Mucosa of descending colon (tissue), 3 donors: ENCODE data around the gene FBXL17. TPM values are rescaled to one million over a fixed set of nuclear protein-coding genes. Genes with fewer than 3 reads are reported as not detected.

Experiments used
- ATAC-seq: fragments of 200-7000 bp; cut with Tn5 transposase; one replicate; pipeline ENCODE4 v1.9.1; 2020; ENCODE audit warnings: mild to moderate bottlenecking, moderate library complexity
- DNase-seq, 3 donors: peaks; one replicate each; pipeline ENCODE4 v3.0.0-alpha.2; 2020
- H3K36me3 ChIP-seq: fragments of 200-600 bp; one replicate; pipeline ENCODE4 v1.8.0; 2021; ENCODE audit warnings: low read depth, mild to moderate bottlenecking
- H3K4me1 ChIP-seq: fragments of 200-600 bp; one replicate; pipeline ENCODE4 v1.8.0; 2021; ENCODE audit warnings: low read depth, mild to moderate bottlenecking
- H3K4me3 ChIP-seq: fragments of 200-600 bp; one replicate; pipeline ENCODE4 v1.8.0; 2021; ENCODE audit warnings: mild to moderate bottlenecking
- H3K9me3 ChIP-seq: fragments of 200-600 bp; one replicate; pipeline ENCODE4 v1.8.0; 2021; ENCODE audit warnings: mild to moderate bottlenecking
- CTCF ChIP-seq: fragments of 200-600 bp; IDR thresholded peaks from one replicate; pipeline ENCODE4 v1.8.0; 2022; ENCODE audit warnings: antibody characterized with exemption, mild to moderate bottlenecking
- intact Hi-C, 2 donors: fragments of 100-400 bp; cut with DNase I in 1 of 2; cut with micrococcal nuclease in 1 of 2; formaldehyde crosslinking; loops; one replicate each; pipeline versions ENCODE4 v1.11.0 to v1.11.1; 2022; cut with DNase I, micrococcal nuclease
- total RNA-seq, 3 donors: library from RNA; stranded (reverse); fragmentation: NEBNext Ultra II Directional in 2 of 3; extraction: Animal tissue kit (Norgen Biotek cat#: 25700) in 2 of 3; gene quantifications; one replicate each; pipeline versions ENCODE4 v1.2.1 to v1.2.4, GENCODE V29; 2021 to 2023
- donor health status: DM: no; HTN: no; CAD: no; lungs with moderate emphysema.
- donor health status: DM: no; HTN: no; CAD: no.
- donor health status: DM: no; HTN: yes; CAD: no.

The FBXL17 gene
- total RNA-seq, 3 donors from 2014 or later: 22.8 to 25.6 (median 23.8) TPM

- peaks cover 6% of the 10 kb centered on the region for H3K4me1 ChIP-seq
- no peaks in the 10 kb centered on the region for H3K36me3 ChIP-seq
- ATAC-seq (no peak), DNase-seq (no peak)
- no peak overlapping the region for H3K4me3 ChIP-seq
- no peak for TF ChIP-seq CTCF
- H3K9me3 ChIP-seq: no peaks in the 10 kb centered on the region
- intact Hi-C loops: no loop called here
Observed at GRCh38 chr5:107868650-107869409, 513.1 kb downstream of the FBXL17 start.

- DNase-seq (no peak), ATAC-seq (no peak)
- no peaks in the 10 kb centered on the region for H3K36me3 ChIP-seq
- H3K4me3 ChIP-seq: no peak overlapping the region
- peaks cover 6% of the 10 kb centered on the region for H3K4me1 ChIP-seq
- H3K9me3 ChIP-seq: no peaks in the 10 kb centered on the region
- TF ChIP-seq CTCF: no peak
- intact Hi-C loops: no loop called here
Observed at GRCh38 chr5:107867266-107867665, 514.6 kb downstream of the FBXL17 start.

- DNase-seq: no peak
Observed at GRCh38 chr5:107864793-107865192, 517.1 kb downstream of the FBXL17 start.

GRCh38 chr5:107863125-107863524 lies 518.8 kb downstream of the FBXL17 start:
- intact Hi-C loops: no loop called here
- H3K4me3 ChIP-seq: no peak overlapping the region
- no peak for ATAC-seq
- H3K9me3 ChIP-seq: no peaks in the 10 kb centered on the region
- H3K4me1 ChIP-seq: no peaks in the 10 kb centered on the region
- no peak for TF ChIP-seq CTCF
- no peaks in the 10 kb centered on the region for H3K36me3 ChIP-seq
- no peak for DNase-seq

More at GRCh38 chr5:107864793-107865192, 517.1 kb downstream of the FBXL17 start:
- Histone ChIP-seq H3K4me3 (no peak overlapping the region), H3K4me1 (peaks cover 6% of the 10 kb centered on the region), H3K36me3 (no peaks in the 10 kb centered on the region), H3K9me3 (no peaks in the 10 kb centered on the region)
- no peak for ATAC-seq
- no peak for TF ChIP-seq CTCF
- intact Hi-C loops: no loop called here

- TF ChIP-seq CTCF: no peak
- intact Hi-C loops: no loop called here
- no peak for ATAC-seq
- Histone ChIP-seq H3K4me1 (no peaks in the 10 kb centered on the region), H3K9me3 (no peaks in the 10 kb centered on the region), H3K36me3 (no peaks in the 10 kb centered on the region), H3K4me3 (no peak overlapping the region)
- no peak for DNase-seq
Observed at GRCh38 chr5:107861565-107861964, 520.3 kb downstream of the FBXL17 start.

- no peak for DNase-seq
- ATAC-seq: no peak
- intact Hi-C loops: no loop called here
- H3K4me3 ChIP-seq: no peak overlapping the region
- TF ChIP-seq CTCF: no peak
- H3K4me1 ChIP-seq: no peaks in the 10 kb centered on the region
- no peaks in the 10 kb centered on the region for H3K36me3 ChIP-seq
- no peaks in the 10 kb centered on the region for H3K9me3 ChIP-seq
Observed at GRCh38 chr5:107860044-107860443, 521.9 kb downstream of the FBXL17 start.
